Omental fat pad (tissue), 4 donors: ENCODE results near the gene EFEMP2. TPM values are rescaled to one million over a fixed set of nuclear protein-coding genes. Genes with fewer than 3 reads are reported as not detected.

Source experiments
- ATAC-seq: fragments of 150-250 bp; one replicate; pipeline ENCODE4 v1.9.1; 2016; ENCODE audit warnings: mild to moderate bottlenecking, moderate library complexity; ENCODE audit not compliant: low FRiP score
- DNase-seq: peaks from one replicate; pipeline ENCODE4 v3.0.0-alpha.2; 2019; ENCODE audit warnings: low spot score
- total RNA-seq, 4 donors: library from RNA; depleted of rRNA; stranded (reverse); fragments of >200 nt; gene quantifications; one replicate each; pipeline ENCODE4 v1.1.0, GENCODE V29; 2016
- TF ChIP-seq, protein P1 (sequence below), 3 donors: fragments of 450-650 bp; IDR thresholded peaks; one replicate each; pipeline ENCODE4 v1.5.1; 2016 to 2017; ENCODE audit warnings: antibody characterized with exemption in 3 of 3, mild to moderate bottlenecking in 3 of 3, moderate library complexity in 2 of 3

The EFEMP2 gene
- total RNA-seq, 4 donors from 2014 or later: 39.4 to 81.8 (median 66.1) TPM

GRCh38 chr11:65854852-65855837, 17.5 kb downstream of the EFEMP2 start:
- no peak for DNase-seq
- TF ChIP-seq, protein P1, sequence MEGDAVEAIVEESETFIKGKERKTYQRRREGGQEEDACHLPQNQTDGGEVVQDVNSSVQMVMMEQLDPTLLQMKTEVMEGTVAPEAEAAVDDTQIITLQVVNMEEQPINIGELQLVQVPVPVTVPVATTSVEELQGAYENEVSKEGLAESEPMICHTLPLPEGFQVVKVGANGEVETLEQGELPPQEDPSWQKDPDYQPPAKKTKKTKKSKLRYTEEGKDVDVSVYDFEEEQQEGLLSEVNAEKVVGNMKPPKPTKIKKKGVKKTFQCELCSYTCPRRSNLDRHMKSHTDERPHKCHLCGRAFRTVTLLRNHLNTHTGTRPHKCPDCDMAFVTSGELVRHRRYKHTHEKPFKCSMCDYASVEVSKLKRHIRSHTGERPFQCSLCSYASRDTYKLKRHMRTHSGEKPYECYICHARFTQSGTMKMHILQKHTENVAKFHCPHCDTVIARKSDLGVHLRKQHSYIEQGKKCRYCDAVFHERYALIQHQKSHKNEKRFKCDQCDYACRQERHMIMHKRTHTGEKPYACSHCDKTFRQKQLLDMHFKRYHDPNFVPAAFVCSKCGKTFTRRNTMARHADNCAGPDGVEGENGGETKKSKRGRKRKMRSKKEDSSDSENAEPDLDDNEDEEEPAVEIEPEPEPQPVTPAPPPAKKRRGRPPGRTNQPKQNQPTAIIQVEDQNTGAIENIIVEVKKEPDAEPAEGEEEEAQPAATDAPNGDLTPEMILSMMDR (IDR thresholded peaks at IDR 0.05): no peak
- ATAC-seq: no peak

DNA sequence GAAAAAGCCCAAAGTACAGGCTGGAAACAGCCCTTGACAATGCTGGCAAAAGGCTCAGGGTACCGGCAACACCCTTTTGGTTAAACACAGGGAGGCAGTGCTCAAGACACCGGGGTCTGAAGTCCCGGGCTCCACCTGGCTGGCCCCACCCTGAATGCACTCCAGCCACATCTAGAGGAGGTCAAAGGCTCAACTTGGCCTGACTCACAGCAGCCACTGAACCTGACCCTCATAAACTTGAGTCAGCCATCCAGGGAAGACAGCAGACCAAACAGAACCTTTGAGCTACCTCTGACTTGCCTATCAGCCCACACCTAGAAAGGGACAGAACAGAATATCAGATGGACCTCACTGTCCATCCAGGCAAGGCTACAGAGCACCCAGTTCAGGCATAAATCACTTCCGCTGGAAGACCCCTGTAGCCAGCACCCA, 18.4 kb downstream of the EFEMP2 start:
- TF ChIP-seq, protein P1 (IDR thresholded peaks at IDR 0.05): no peak
- ATAC-seq (no peak), DNase-seq (no peak)

DNA sequence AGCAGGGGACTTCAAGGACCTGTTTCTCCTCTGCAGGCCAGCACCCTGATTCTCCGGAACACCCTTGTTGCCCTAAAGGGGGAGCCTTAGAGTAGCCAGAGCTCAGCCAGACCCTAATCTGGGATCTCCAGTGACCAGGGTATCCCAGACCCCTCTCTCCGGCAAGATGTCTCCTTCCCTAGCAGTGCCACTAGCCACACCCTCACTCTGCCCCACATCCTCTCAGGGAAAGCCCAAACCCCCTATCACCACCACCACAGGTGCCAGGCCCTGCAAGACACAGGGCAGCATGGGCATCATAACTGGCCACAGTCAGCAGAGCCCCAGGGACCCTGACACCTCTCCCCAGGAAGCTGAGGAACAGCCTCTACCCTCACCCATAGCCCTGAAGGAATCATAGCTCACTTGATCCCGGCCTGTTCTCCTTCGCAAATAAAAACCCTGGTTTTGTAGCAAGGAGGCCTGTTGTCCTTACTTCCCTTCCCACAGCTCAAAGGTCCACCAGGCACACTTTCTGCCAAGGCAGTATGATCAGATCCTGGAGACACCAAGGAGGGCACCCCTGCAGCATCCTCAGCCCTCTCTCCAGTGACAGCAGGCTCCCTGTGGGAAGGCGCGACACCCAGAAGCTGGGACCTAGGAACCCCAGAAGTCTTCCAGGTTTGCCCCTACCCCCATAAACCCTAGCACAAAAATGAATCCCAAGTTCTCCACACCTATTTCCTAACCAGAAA, 19.2 kb downstream of the EFEMP2 start:
- no peak for DNase-seq
- TF ChIP-seq, protein P1 (IDR thresholded peaks at IDR 0.05): no peak
- no peak for ATAC-seq

DNA sequence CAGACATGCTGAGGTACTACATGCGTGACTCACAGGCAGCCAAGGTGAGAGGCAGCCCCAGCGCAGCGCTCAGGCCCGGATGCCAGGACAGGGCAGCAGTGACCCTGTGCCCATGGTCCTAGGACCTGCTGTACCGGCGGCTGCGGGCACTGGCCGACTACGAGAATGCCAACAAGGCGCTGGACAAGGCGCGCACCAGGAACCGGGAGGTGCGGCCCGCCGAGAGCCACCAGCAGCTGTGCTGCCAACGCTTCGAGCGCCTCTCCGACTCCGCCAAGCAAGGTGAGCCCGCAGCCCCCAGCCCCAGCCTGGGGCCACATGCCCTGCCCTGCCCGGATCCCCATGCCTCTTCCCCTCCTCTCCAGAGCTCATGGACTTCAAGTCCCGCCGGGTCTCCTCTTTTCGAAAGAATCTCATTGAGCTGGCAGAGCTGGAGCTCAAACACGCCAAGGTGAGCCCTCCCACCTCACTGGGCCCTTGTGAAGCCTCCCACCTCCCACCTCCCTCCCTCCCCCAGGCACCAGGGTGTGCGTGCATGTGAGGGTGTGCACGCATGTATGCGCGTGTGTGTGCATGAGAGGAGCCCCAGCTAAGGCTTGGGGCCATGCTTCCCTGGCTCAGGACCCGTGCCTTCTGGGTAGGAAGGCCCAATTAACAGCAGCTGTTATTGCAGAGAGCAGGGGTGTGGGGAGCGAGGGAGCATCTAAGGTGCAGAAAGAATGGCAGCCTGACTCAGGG, 19.9 kb downstream of the EFEMP2 start:
- no peak for ATAC-seq
- no peak for DNase-seq
- TF ChIP-seq, protein P1 (IDR thresholded peaks at IDR 0.05): no peak

GRCh38 chr11:65851811-65852507, 20.6 kb downstream of the EFEMP2 start:
- DNase-seq (no peak), ATAC-seq (no peak)
- TF ChIP-seq, protein P1 (IDR thresholded peaks at IDR 0.05): no peak

- DNase-seq: no peak
- no peak for ATAC-seq
- TF ChIP-seq, protein P1 (IDR thresholded peaks at IDR 0.05): no peak
Measured at GRCh38 chr11:65851083-65851579, 21.5 kb downstream of the EFEMP2 start.
